Measurements from ENCODE around the gene PTPRE.

GRCh38 chr10:128087146-128087883 is 180.4 kb downstream of the PTPRE start:
- TF ChIP-seq, protein P1, sequence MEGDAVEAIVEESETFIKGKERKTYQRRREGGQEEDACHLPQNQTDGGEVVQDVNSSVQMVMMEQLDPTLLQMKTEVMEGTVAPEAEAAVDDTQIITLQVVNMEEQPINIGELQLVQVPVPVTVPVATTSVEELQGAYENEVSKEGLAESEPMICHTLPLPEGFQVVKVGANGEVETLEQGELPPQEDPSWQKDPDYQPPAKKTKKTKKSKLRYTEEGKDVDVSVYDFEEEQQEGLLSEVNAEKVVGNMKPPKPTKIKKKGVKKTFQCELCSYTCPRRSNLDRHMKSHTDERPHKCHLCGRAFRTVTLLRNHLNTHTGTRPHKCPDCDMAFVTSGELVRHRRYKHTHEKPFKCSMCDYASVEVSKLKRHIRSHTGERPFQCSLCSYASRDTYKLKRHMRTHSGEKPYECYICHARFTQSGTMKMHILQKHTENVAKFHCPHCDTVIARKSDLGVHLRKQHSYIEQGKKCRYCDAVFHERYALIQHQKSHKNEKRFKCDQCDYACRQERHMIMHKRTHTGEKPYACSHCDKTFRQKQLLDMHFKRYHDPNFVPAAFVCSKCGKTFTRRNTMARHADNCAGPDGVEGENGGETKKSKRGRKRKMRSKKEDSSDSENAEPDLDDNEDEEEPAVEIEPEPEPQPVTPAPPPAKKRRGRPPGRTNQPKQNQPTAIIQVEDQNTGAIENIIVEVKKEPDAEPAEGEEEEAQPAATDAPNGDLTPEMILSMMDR (IDR thresholded peaks at IDR 0.05; ENCODE audit: poor library complexity, severe bottlenecking), result no peak
- TF ChIP-seq EZH2 (IDR thresholded peaks at IDR 0.05; ENCODE audit: borderline replicate concordance, insufficient read depth, low read length, poor library complexity, severe bottlenecking) (no peak), POLR2AphosphoS5 (IDR thresholded peaks at IDR 0.05) (no peak), SMC3 (conservative IDR thresholded peaks at IDR 0.05; ENCODE audit: poor library complexity) (no peak), EP300 (conservative IDR thresholded peaks at IDR 0.05; ENCODE audit: poor library complexity, severe bottlenecking) (no peak), RAD21 (conservative IDR thresholded peaks at IDR 0.05) (no peak)
- TF ChIP-seq, protein P2, sequence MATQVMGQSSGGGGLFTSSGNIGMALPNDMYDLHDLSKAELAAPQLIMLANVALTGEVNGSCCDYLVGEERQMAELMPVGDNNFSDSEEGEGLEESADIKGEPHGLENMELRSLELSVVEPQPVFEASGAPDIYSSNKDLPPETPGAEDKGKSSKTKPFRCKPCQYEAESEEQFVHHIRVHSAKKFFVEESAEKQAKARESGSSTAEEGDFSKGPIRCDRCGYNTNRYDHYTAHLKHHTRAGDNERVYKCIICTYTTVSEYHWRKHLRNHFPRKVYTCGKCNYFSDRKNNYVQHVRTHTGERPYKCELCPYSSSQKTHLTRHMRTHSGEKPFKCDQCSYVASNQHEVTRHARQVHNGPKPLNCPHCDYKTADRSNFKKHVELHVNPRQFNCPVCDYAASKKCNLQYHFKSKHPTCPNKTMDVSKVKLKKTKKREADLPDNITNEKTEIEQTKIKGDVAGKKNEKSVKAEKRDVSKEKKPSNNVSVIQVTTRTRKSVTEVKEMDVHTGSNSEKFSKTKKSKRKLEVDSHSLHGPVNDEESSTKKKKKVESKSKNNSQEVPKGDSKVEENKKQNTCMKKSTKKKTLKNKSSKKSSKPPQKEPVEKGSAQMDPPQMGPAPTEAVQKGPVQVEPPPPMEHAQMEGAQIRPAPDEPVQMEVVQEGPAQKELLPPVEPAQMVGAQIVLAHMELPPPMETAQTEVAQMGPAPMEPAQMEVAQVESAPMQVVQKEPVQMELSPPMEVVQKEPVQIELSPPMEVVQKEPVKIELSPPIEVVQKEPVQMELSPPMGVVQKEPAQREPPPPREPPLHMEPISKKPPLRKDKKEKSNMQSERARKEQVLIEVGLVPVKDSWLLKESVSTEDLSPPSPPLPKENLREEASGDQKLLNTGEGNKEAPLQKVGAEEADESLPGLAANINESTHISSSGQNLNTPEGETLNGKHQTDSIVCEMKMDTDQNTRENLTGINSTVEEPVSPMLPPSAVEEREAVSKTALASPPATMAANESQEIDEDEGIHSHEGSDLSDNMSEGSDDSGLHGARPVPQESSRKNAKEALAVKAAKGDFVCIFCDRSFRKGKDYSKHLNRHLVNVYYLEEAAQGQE (IDR thresholded peaks at IDR 0.05; ENCODE audit: borderline replicate concordance), result no peak

Data from neural cell (in vitro differentiated cells).